ENCODE results near the gene CD47.
A peak's percentile ranks its signal among the peaks of the same experiment; 100 is the strongest.

The CD47 gene

GRCh38 chr3:108011616-108012015 lies 79.2 kb downstream of the CD47 start:
- no peak for DNase-seq

GRCh38 chr3:108008931-108009639 lies 81.7 kb downstream of the CD47 start:
- peak; percentile 22 to 61 for DNase-seq

DNA sequence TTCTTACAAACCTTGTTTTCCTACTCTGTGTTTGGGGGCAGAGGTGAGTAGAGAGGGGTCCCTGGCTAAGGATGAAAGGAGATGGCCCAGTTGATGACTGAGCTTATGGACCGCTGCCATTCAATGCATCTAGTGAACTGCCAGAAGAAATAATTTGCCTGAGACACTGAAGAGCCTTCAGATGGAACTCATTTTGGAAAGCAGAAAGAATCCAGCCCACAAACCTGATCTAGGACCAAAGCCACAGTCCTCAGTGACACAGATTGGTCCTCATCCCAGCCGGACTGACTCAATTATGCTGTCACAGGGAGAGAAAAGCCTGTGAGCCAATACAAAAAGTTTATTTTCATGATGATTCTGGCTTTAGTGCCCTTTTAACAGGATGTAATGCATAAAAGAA lies 82.7 kb downstream of the CD47 start:
- no peak for DNase-seq

DNA sequence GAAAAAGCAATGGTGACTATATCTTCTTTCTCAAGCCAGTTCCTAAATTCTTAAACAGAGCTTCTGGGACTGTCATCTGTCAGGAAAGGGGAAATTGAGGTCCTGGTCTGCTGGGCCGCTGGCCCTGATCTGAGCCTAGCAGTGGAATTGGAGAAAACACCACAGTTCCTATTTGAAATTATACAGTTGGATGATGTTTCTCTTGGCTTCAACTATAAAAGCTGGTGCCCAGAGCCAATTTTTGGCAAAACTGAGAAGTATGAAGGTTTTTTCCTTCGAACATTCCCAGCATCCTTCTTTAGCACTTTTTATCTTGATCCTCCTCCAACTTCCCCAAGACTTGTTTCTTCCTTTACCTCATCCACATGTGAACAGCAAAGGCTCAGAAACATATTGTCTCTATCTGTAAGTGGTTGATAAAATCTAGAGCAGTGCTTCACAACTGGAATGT lies 83.9 kb downstream of the CD47 start:
- no peak for DNase-seq

GRCh38 chr3:108006077-108006771 lies 84.6 kb downstream of the CD47 start:
- no peak for DNase-seq

DNA sequence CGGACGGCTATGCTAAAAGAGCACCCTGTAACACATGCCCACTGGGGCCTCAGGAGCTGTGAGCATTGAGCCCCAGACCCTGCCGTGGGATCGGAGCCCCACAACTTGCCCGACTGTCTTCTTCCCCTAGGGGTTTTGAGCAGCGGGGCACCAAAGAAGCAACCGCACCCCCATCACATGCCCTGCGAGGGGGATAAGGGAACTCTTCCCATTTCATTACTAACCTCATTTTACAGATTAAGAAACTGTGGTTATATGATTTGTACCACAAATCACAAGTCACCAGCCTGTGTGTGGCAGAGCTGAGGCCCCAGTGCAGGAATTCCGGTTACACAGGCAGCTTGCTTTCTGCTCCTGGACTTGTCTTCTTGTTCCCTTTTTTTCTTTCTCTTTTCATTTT lies 86.2 kb downstream of the CD47 start:
- no peak for DNase-seq

- DNase-seq: no peak
These were observed 89.4 kb downstream of the CD47 start for GRCh38 chr3:108001457-108001856.

DNA sequence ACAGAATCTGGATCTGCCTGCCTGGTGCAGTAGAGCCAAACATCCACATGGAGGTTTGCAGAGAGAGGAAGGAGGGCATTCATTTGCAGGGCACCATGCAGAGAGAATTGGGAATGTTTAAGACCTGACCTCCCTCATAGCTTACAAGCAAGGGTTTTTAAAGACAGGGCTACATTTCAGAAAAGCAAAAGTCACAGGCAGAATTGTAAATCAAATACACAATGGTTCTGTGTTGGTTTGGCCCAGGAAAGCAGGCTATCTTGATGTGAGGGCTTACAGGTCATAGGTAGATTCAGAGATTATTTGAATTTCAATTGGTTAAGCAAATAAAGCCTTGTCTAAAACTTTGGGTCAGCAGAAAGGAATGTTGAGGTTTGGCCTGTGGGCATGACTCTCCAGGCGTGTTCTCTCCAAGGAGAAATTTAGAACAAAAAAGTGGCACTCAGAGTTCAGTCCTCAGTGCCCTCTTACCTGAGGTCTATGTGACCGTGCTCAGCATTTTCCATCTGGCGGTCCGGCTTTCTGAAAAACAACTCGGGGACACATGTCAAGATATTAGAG lies 91.5 kb downstream of the CD47 start:
- DNase-seq: no peak

- no peak for DNase-seq
These were observed 93.2 kb downstream of the CD47 start for GRCh38 chr3:107997671-107998070.

GRCh38 chr3:107995823-107996222 lies 95.0 kb downstream of the CD47 start:
- DNase-seq: no peak

GRCh38 chr3:107994956-107995715 lies 95.7 kb downstream of the CD47 start:
- DNase-seq: no peak

GRCh38 chr3:107994181-107994580 lies 96.7 kb downstream of the CD47 start:
- DNase-seq: no peak

DNA sequence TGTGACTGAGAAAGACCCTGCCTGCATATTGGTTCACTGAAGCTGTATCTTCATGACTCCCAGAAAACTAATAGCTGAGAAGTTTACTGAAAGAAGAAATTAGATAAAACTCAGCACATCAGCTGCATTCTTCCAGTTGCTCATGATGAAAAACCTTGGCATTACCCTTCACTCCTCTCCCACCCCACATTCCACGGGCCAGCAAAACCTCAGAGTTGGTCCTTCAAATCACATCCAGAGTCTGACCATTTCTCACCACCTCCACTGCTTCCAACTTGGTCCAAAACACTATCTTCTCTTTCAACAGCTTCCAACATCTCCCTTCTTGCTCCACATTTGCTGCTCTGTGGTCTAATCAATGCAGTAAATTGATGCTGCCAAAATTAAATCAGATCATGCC lies 97.1 kb downstream of the CD47 start:
- no peak for DNase-seq

Data from NCI-H526 (cell line).